HepG2 (cell line): ENCODE measurements around the gene ATP6V0E1. TPM values are rescaled to one million over a fixed set of nuclear protein-coding genes. Genes with fewer than 3 reads are reported as not detected.

Experiments
- ERF ChIP-seq: IDR thresholded peaks from 2 replicates; pipeline ENCODE4 v1.6.1; 2018; ENCODE audit warnings: missing biosample characterization, missing genetic modification reagents
- GMEB2 ChIP-seq: IDR thresholded peaks from 2 replicates; pipeline ENCODE4 v1.6.1; 2016; ENCODE audit warnings: missing biosample characterization, missing genetic modification reagents, low read depth
- HIVEP1 ChIP-seq: sonication (generic); formaldehyde crosslinking; IDR thresholded peaks from 2 replicates; pipeline ENCODE4 v1.4.0; 2020; ENCODE audit warnings: mild to moderate bottlenecking, missing genetic modification reagents
- HNRNPLL ChIP-seq: fragments of 200-400 bp; formaldehyde crosslinking; IDR thresholded peaks from 2 replicates; pipeline ENCODE4 v1.6.1; 2017; ENCODE audit warnings: mild to moderate bottlenecking, low read depth, low read length; ENCODE audit not compliant: poor library complexity, severe bottlenecking
- JUND ChIP-seq: sonication (generic); formaldehyde crosslinking; IDR thresholded peaks from 2 replicates; pipeline ENCODE4 v1.8.0; 2022; ENCODE audit warnings: mild to moderate bottlenecking, missing genetic modification reagents
- KAT8 ChIP-seq: IDR thresholded peaks from 2 replicates; pipeline ENCODE4 v1.6.1; 2016; ENCODE audit warnings: missing genetic modification reagents, missing compliant biosample characterization
- MAF1 ChIP-seq: sonication (generic); formaldehyde crosslinking; IDR thresholded peaks from 2 replicates; pipeline ENCODE4 v1.5.0; 2020; ENCODE audit warnings: missing genetic modification reagents, borderline replicate concordance
- MEF2D ChIP-seq: sonication (generic); formaldehyde crosslinking; IDR thresholded peaks from 2 replicates; pipeline ENCODE4 v1.5.1; 2020; ENCODE audit warnings: mild to moderate bottlenecking, missing genetic modification reagents
- MEIS2 ChIP-seq: sonication (generic); formaldehyde crosslinking; IDR thresholded peaks from 2 replicates; pipeline ENCODE4 v1.9.0; 2021; ENCODE audit warnings: mild to moderate bottlenecking, missing genetic modification reagents
- MLXIP ChIP-seq: sonication (generic); formaldehyde crosslinking; IDR thresholded peaks from 2 replicates; pipeline ENCODE4 v1.9.0; 2021; ENCODE audit warnings: missing genetic modification reagents, borderline replicate concordance
- MXD1 ChIP-seq: sonication (generic); formaldehyde crosslinking; IDR thresholded peaks from 2 replicates; pipeline ENCODE4 v1.4.0; 2020; ENCODE audit warnings: mild to moderate bottlenecking, missing genetic modification reagents
- NFAT5 ChIP-seq: sonication (generic); formaldehyde crosslinking; IDR thresholded peaks from 2 replicates; pipeline ENCODE4 v1.4.0; 2020; ENCODE audit warnings: missing genetic modification reagents
- NRL ChIP-seq: sonication (generic); formaldehyde crosslinking; IDR thresholded peaks from 2 replicates; pipeline ENCODE4 v1.5.0; 2020; ENCODE audit warnings: missing genetic modification reagents, mild to moderate bottlenecking, moderate library complexity, borderline replicate concordance
- POGZ ChIP-seq: sonication (generic); formaldehyde crosslinking; IDR thresholded peaks from 2 replicates; pipeline ENCODE4 v1.4.0; 2020; ENCODE audit warnings: mild to moderate bottlenecking, missing genetic modification reagents
- YY1 ChIP-seq: IDR thresholded peaks from 2 replicates; pipeline ENCODE4 v1.6.1; 2011; ENCODE audit warnings: low read length, low read depth, moderate library complexity, mild to moderate bottlenecking; ENCODE audit not compliant: insufficient read depth, insufficient replicate concordance
- ZKSCAN5 ChIP-seq: sonication (generic); formaldehyde crosslinking; IDR thresholded peaks from 2 replicates; pipeline ENCODE4 v1.5.1; 2020; ENCODE audit warnings: mild to moderate bottlenecking, missing genetic modification reagents
- ZNF10 ChIP-seq: sonication (generic); formaldehyde crosslinking; IDR thresholded peaks from 2 replicates; pipeline ENCODE4 v1.4.0; 2020; ENCODE audit warnings: mild to moderate bottlenecking, low read depth, missing genetic modification reagents, borderline replicate concordance
- ZNF350 ChIP-seq: sonication (generic); formaldehyde crosslinking; IDR thresholded peaks from 2 replicates; pipeline ENCODE4 v1.4.0; 2020; ENCODE audit warnings: mild to moderate bottlenecking, low read depth, missing genetic modification reagents, borderline replicate concordance
- ZNF367 ChIP-seq: sonication (generic); formaldehyde crosslinking; IDR thresholded peaks from 2 replicates; pipeline ENCODE4 v1.4.0; 2020; ENCODE audit warnings: missing genetic modification reagents, borderline replicate concordance
- polyA plus RNA-seq, 8 experiments: library from polyadenylated mRNA; depleted of rRNA in 3 of 8; stranded (reverse) in 7 of 8; unstranded in 1 of 8; fragments of >200 nt; fragmentation: Illumina TruSeq in 4 of 8; extraction: Trizol in 4 of 8; gene quantifications; 2 replicates each; pipeline versions ENCODE4 v1.2.1 to v1.2.3, GENCODE V29; 2011 to 2016; ENCODE audit warnings: low read depth in 4 of 8, missing spikeins in 1 of 8, mixed read lengths in 1 of 8; ENCODE audit not compliant: insufficient read depth in 1 of 8
- total RNA-seq, 5 experiments: library from RNA; depleted of rRNA; stranded (reverse); fragments of >200 nt; fragmentation: Illumina TruSeq; extraction: Trizol; gene quantifications; 2 replicates each; pipeline ENCODE4 v1.2.3, GENCODE V29; 2016; ENCODE audit warnings: low read depth in 1 of 5

ATP6V0E1 gene
- total and polyA plus RNA-seq, 2 of the 13 experiments (the other 11 are each of a cell fraction or from before 2014, with no cell fraction given): 143 to 215 TPM

- peak; percentile 37 for TF ChIP-seq HNRNPLL
- TF ChIP-seq ERF (CRISPR knock-in tag): 0 out of 2 replicates have a peak, but pooled peaks have one; percentile 48
- peak; percentile 42; the same call in 1 of the 2 replicates for TF ChIP-seq MXD1 (CRISPR knock-in tag)
- TF ChIP-seq MEF2D: peak; percentile 64
- peak; percentile 78 for TF ChIP-seq NRL (CRISPR knock-in tag)
- TF ChIP-seq POGZ (CRISPR knock-in tag): peak; percentile 54; the same call in 1 of the 2 replicates
- peak; percentile 83 for TF ChIP-seq ZNF350 (CRISPR knock-in tag)
- TF ChIP-seq NFAT5 (CRISPR knock-in tag): peak; percentile 84; the same call in 1 of the 2 replicates
- 0 out of 2 replicates have a peak, but pooled peaks have one; percentile 36 for TF ChIP-seq MLXIP (CRISPR knock-in tag)
- TF ChIP-seq HIVEP1 (CRISPR knock-in tag): no peak
- peak; percentile 79; the same call in 1 of the 2 replicates for TF ChIP-seq MEIS2 (CRISPR knock-in tag)
- peak; percentile 78 for TF ChIP-seq GMEB2 (CRISPR knock-in tag)
- TF ChIP-seq ZKSCAN5 (CRISPR knock-in tag): no peak
- peak; percentile 55 for TF ChIP-seq YY1
- TF ChIP-seq KAT8: peak; percentile 78
- TF ChIP-seq JUND (CRISPR knock-in tag): no peak
- TF ChIP-seq MAF1: no peak
- TF ChIP-seq ZNF367: peak; percentile 66; the same call in 1 of the 2 replicates
- TF ChIP-seq ZNF10: peak; percentile 99
These were observed at the start of gene ATP6V0E1 (continued) for GRCh38 chr5:172983542-172984243.
